Muscle layer of colon (tissue), 2 donors: ENCODE data around the gene SMCO3.

Experiments
- H3K27ac ChIP-seq: one replicate; pipeline ENCODE4 v1.7.0; 2013; ENCODE audit warnings: low read depth, mild to moderate bottlenecking, low read length, moderate library complexity
- H3K27me3 ChIP-seq, 2 donors: one replicate each; pipeline ENCODE4 v1.7.0; 2013; ENCODE audit warnings: low read length in 2 of 2, mild to moderate bottlenecking in 2 of 2; ENCODE audit not compliant: insufficient read depth in 2 of 2, control insufficient read depth in 1 of 2
- H3K36me3 ChIP-seq: one replicate; pipeline ENCODE4 v1.7.0; 2013; ENCODE audit warnings: mild to moderate bottlenecking, low read length; ENCODE audit not compliant: insufficient read depth
- H3K4me1 ChIP-seq: one replicate; pipeline ENCODE4 v1.7.0; 2013; ENCODE audit warnings: mild to moderate bottlenecking, low read length; ENCODE audit not compliant: insufficient read depth
- H3K4me3 ChIP-seq, 2 donors: one replicate each; pipeline ENCODE4 v1.7.0; 2013; ENCODE audit warnings: low read length in 2 of 2, low read depth in 1 of 2, mild to moderate bottlenecking in 1 of 2, moderate library complexity in 1 of 2
- H3K9ac ChIP-seq: one replicate; pipeline ENCODE4 v1.7.0; 2013; ENCODE audit warnings: low read length
- H3K9me3 ChIP-seq: one replicate; pipeline ENCODE4 v1.7.0; 2013; ENCODE audit warnings: mild to moderate bottlenecking, low read length
- donor health status: abdominal sarcoma.
- donor health status: Adenocarcinoma of cecum.

The SMCO3 gene

GRCh38 chr12:14844401-14844800 is 30.4 kb upstream of the SMCO3 start:
- no peak overlapping the region for H3K9ac ChIP-seq
- H3K27me3 ChIP-seq, result no peaks in the 10 kb centered on the region
- no peak overlapping the region for H3K27ac ChIP-seq
- H3K9me3 ChIP-seq, result no peaks in the 10 kb centered on the region
- H3K36me3 ChIP-seq, result no peaks in the 10 kb centered on the region
- H3K4me3 ChIP-seq, result no peak overlapping the region
- peaks cover 18% of the 10 kb centered on the region for H3K4me1 ChIP-seq

- H3K27ac ChIP-seq, result no peak within 1 kb of the TSS
These were observed 29.5 kb upstream of the SMCO3 start, which contains the start of gene ART4 for GRCh38 chr12:14843425-14843887. Gene ART4, minus strand, starts transcription at chr12:14843526. Its CDS starts 413 bp downstream, at chr12:14843113.

GRCh38 chr12:14842315-14842714 is 28.3 kb upstream of the SMCO3 start:
- no peak overlapping the region for H3K27ac ChIP-seq
- H3K36me3 ChIP-seq, result no peaks in the 10 kb centered on the region
- H3K27me3 ChIP-seq, result no peaks in the 10 kb centered on the region
- peaks cover 18% of the 10 kb centered on the region for H3K4me1 ChIP-seq
- H3K9ac ChIP-seq, result no peak overlapping the region
- no peaks in the 10 kb centered on the region for H3K9me3 ChIP-seq
- H3K4me3 ChIP-seq, result no peak overlapping the region

More at GRCh38 chr12:14843425-14843887, 29.5 kb upstream of the SMCO3 start, which contains the start of gene ART4:
- Histone ChIP-seq H3K4me1 (peaks cover 18% of the 10 kb centered on the region), H3K27me3 (no peaks in the 10 kb centered on the region), H3K9me3 (no peaks in the 10 kb centered on the region), H3K9ac (no peak within 1 kb of the TSS), H3K36me3 (no peaks in the 10 kb centered on the region), H3K4me3 (no peak within 1 kb of the TSS)

- H3K4me3 ChIP-seq, result no peak overlapping the region
- no peaks in the 10 kb centered on the region for H3K36me3 ChIP-seq
- no peaks in the 10 kb centered on the region for H3K27me3 ChIP-seq
- no peak overlapping the region for H3K27ac ChIP-seq
- no peaks in the 10 kb centered on the region for H3K9me3 ChIP-seq
- peaks cover 18% of the 10 kb centered on the region for H3K4me1 ChIP-seq
- no peak overlapping the region for H3K9ac ChIP-seq
These were observed 27.8 kb upstream of the SMCO3 start for GRCh38 chr12:14841761-14842160.

- H3K27me3 ChIP-seq, result no peaks in the 10 kb centered on the region
- H3K27ac ChIP-seq, result no peak overlapping the region
- no peak overlapping the region for H3K4me3 ChIP-seq
- peaks cover 10% of the 10 kb centered on the region for H3K4me1 ChIP-seq
- no peaks in the 10 kb centered on the region for H3K9me3 ChIP-seq
- no peak overlapping the region for H3K9ac ChIP-seq
- no peaks in the 10 kb centered on the region for H3K36me3 ChIP-seq
These were observed 26.6 kb upstream of the SMCO3 start for GRCh38 chr12:14840616-14841015.

GRCh38 chr12:14839262-14839661 is 25.3 kb upstream of the SMCO3 start:
- no peaks in the 10 kb centered on the region for H3K9me3 ChIP-seq
- no peak overlapping the region for H3K4me3 ChIP-seq
- H3K27ac ChIP-seq, result no peak overlapping the region
- no peaks in the 10 kb centered on the region for H3K36me3 ChIP-seq
- peaks cover 10% of the 10 kb centered on the region for H3K4me1 ChIP-seq
- H3K27me3 ChIP-seq, result no peaks in the 10 kb centered on the region
- H3K9ac ChIP-seq, result no peak overlapping the region

- Histone ChIP-seq H3K9ac (no peak overlapping the region), H3K36me3 (no peaks in the 10 kb centered on the region), H3K4me1 (peaks cover 3% of the 10 kb centered on the region), H3K27me3 (no peaks in the 10 kb centered on the region), H3K4me3 (no peak overlapping the region), H3K27ac (no peak overlapping the region), H3K9me3 (no peaks in the 10 kb centered on the region)
These were observed 22.6 kb upstream of the SMCO3 start for GRCh38 chr12:14836336-14837210.

GRCh38 chr12:14834509-14834908 is 20.5 kb upstream of the SMCO3 start:
- no peak overlapping the region for H3K4me3 ChIP-seq
- no peaks in the 10 kb centered on the region for H3K36me3 ChIP-seq
- no peak overlapping the region for H3K9ac ChIP-seq
- no peaks in the 10 kb centered on the region for H3K4me1 ChIP-seq
- no peaks in the 10 kb centered on the region for H3K9me3 ChIP-seq
- H3K27ac ChIP-seq, result no peak overlapping the region
- H3K27me3 ChIP-seq, result no peaks in the 10 kb centered on the region

GRCh38 chr12:14833952-14834351 is 20.0 kb upstream of the SMCO3 start:
- Histone ChIP-seq H3K36me3 (no peaks in the 10 kb centered on the region), H3K9ac (no peak overlapping the region), H3K4me3 (no peak overlapping the region), H3K27me3 (no peaks in the 10 kb centered on the region), H3K9me3 (no peaks in the 10 kb centered on the region), H3K27ac (no peak overlapping the region), H3K4me1 (no peaks in the 10 kb centered on the region)

GRCh38 chr12:14833336-14833735 is 19.4 kb upstream of the SMCO3 start:
- Histone ChIP-seq H3K4me3 (no peak overlapping the region), H3K36me3 (no peaks in the 10 kb centered on the region), H3K9me3 (no peaks in the 10 kb centered on the region), H3K4me1 (no peaks in the 10 kb centered on the region), H3K27ac (no peak overlapping the region), H3K9ac (no peak overlapping the region), H3K27me3 (no peaks in the 10 kb centered on the region)

- H3K9ac ChIP-seq, result no peak overlapping the region
- H3K4me3 ChIP-seq, result no peak overlapping the region
- H3K36me3 ChIP-seq, result no peaks in the 10 kb centered on the region
- H3K27ac ChIP-seq, result no peak overlapping the region
- no peaks in the 10 kb centered on the region for H3K4me1 ChIP-seq
- no peaks in the 10 kb centered on the region for H3K27me3 ChIP-seq
- no peaks in the 10 kb centered on the region for H3K9me3 ChIP-seq
These were observed 14.9 kb upstream of the SMCO3 start for GRCh38 chr12:14828892-14829291.

GRCh38 chr12:14827043-14827442 is 13.1 kb upstream of the SMCO3 start:
- Histone ChIP-seq H3K36me3 (no peaks in the 10 kb centered on the region), H3K27ac (no peak overlapping the region), H3K9me3 (no peaks in the 10 kb centered on the region), H3K9ac (no peak overlapping the region), H3K4me3 (no peak overlapping the region), H3K27me3 (no peaks in the 10 kb centered on the region), H3K4me1 (no peaks in the 10 kb centered on the region)
